NCI-H1930 (cell line): ENCODE measurements around the gene IL36RN.

ENCODE experiments used
- DNase-seq, 2 experiments: peaks; one replicate each; lab custom pipeline; 2025; lab: John Stamatoyannopoulos, UW

The IL36RN gene

DNA sequence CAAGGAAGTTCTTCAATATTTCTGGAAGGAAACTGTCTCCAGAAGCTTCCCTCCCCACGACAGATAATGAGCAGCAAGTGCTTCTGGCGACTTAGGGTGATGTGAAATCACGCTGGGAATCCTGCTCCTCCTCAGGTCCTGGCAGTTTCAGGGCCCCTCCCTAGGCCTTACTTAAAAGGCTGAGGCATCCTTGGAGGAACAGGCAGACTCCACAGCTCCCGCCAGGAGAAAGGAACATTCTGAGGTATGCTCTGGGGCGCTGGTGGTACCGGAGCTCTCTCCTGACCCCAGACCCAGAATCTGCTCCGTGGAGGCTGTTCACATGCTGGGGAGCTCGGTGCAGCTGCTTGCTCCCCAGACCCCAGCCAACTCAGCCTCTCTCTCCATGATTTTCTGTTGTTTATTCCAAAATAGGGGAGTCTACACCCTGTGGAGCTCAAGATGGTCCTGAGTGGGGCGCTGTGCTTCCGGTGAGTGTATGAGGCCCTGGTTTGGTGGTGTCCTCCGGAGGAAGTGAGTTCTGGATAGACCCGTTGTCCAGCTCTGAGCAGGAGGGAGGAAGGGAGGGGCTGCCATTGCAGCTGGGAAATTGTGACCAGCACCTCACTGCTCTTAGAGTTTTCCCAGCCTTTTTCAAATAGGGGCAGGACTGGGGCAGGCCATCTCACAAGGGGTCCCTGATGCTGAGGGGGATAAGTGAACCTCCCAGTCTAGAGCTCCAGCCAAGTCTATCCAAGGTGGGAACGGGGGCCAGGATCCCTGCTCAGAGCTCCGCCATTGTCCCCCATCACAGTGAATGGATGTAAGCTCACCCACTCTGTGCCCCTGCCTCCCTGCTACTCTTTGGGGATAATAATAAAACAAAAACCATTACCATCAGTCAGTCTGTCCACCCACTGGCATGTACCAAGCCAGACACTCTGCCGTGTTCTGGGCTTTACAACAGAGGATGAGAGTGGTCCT, at the start of gene IL36RN:
TSS of gene IL36RN (plus strand) at position 201 of the 963 bp plus-strand sequence. CDS start at position 442, 241 bp downstream.
- no peak for DNase-seq

DNA sequence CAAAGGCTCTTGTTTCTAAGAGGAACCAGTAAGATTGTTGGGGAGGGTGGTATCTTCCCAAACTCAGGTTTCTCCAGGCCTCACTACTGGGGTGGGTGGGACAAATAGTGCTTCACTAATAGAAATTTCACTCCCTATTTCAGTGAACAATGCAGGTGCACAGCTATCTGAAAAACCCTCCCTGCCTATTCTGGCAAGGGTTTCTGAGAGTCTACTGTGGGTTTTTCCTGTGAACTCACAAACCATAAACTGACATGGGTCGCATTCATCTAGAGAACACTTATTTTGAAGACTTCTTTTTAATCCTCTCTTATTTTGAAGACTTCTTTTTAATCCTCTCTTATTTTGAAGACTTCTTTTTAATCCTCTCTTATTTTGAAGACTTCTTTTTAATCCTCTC, 49.4 kb upstream of the IL36RN start:
- no peak for DNase-seq

DNA sequence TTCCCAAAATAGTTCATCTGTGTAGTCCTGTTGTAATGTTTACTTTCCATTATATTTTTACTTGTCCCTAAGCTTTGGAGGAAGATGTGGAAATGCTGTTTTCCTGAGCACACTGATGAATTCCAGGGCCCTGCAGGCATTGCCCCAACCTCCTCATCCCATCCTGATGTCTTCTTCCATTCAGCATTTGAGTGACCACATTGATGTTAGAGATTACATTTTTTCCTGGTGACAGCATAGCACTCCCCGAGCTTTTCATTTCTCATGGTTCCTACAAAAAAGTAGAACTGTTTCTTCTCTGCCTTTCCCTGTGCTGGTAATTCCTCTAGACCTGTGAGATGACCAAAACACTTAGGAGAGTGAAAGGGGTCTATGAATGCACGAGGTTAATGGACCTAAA, 48.9 kb upstream of the IL36RN start:
- DNase-seq: no peak

DNA sequence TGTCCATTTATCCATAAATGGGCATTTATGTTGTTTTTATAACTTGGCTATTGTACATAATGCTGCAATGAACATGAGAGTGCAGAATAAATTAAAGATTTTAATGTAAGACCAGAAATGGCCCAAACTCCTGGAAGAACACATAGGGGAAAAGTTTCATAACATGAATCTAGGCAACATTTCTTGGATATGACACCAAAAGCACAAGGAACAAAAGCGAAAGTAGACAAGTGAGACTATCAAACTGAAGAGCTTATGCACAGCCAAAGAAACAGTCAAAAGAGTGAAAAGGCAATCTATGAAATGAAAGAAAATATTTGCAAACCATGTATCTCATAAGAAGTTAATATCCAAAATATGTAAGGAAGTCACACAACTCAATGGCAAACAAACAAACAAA, 47.9 kb upstream of the IL36RN start:
- DNase-seq: no peak

DNA sequence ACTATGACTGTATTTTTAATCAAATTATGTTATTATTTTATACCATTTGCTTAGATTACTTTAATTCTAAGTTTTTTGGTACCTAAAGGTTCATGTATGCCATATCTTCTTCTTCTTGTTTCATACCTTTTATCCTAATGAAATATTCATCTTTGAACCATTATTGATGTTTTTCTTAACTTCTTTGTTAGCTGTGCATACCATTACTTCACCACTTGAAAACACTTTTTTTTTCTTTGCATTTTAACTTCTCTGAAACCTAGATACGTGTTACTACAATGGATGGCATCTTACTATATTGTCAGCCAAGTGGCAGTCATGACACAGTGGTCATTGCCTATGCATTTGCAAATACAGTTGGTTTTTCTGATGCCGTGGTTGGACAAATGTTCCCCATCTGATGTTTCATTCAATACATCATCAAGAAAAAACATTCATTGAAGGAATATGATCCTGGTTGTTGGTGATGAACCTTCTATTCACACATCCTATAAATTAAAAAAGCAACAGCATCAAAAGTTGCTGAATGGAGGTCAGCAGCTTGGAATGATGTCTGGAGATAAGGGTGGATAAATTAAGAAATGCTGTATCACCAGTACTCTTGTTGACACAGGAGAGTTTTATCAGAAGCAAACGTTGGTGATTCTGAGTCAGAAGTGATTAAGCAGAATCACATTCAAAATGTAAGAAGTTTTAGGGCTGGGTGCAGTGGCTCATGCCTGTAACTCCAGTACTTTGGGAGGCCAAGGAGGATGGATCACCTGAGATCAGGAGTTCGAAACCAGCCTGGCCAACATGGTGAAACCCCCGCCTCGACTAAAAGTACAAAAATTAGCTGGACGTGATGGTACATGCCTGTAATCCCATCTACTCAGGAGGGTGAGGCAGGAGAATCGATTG, 46.3 kb upstream of the IL36RN start:
- DNase-seq: no peak

DNA sequence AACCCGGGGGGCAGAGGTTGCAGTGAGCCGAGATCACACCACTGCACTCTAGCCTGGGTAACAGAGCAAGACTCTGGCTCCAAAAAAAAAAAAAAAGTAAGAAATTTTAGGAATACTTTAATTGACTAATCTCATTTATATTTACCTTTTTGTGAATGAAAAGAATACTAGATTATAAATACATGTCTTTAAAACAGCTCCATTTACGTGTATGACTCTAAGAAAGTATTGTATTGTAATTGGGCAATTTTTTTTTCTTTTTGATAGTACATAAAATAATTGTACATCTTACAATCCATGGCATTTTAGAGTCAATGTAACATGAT, 45.7 kb upstream of the IL36RN start:
- no peak for DNase-seq

DNA sequence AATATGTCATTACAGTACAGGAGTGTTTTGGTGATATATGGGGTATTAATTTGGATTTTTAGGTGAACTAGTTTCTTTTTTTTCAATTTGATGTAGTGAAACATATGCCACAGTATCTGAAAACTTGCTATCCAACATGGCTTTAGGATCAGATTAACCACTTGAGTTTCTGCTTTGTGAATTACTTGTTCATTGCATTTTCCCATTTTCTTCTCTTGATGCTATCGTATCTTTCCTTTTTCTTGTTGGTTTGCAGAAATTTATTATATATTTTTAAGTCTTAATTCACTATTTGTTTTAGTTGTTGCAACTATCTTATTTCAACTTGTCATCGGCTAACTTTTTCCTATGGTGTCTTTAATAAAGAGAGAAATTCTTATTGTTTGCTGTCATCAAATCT, 44.9 kb upstream of the IL36RN start:
- DNase-seq: no peak

DNA sequence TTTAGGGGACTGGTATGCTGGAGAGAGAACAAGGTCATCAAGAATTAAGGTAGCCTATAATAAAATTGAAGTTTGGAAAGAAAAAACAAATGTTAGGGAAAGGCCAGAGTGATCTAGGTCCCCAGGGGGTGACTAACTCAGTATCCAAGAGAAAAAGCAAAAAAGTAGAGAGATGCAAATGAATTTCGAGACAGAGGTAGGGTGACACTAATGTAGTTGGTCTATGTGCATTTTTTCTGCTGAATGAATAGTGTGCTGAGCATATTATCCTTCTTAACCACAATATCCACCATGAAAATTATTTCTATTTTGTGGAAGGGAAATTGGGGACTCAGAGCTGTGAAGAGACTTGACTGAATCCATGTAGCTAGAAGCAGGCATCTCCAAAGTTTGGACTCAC, 44.0 kb upstream of the IL36RN start:
- DNase-seq: no peak

DNA sequence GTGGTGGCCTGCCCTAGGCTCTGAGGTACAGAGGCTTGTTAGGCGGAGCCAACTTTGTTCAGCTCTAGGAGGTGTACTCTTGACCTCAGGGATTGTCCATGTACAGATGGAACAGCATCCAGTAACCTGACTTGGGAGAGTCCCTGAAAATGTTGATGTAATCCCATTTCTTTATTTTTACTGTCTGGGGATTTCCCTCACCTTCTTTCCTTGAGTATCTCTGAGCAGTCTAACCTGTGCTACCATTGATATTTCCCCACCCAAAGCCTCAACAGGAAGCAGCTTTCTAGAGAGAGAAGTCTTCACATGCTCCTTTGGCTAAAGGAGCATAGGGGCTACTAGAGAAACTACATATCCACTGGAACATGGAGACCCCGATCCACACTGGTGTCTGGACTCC, 43.3 kb upstream of the IL36RN start:
- DNase-seq: no peak

DNA sequence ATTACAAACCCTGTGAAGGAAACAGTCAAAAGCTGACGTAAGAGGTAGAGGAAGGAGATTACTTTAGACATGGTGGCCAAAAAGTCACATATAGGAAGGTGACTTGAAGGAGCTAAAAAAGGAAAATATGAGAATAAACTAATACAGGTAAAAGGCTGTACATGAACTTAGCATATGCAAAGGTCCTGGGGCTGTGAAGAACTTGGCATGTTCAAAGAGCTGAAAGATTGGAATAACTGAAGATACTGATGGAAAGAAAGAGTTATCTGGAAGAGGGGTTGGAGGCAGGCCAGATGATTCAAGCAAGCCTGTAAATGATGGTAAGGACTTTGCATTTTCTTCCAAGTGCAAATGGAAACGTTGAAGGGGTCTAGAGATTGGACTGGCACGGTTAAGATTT, 40.5 kb upstream of the IL36RN start:
- DNase-seq: no peak

DNA sequence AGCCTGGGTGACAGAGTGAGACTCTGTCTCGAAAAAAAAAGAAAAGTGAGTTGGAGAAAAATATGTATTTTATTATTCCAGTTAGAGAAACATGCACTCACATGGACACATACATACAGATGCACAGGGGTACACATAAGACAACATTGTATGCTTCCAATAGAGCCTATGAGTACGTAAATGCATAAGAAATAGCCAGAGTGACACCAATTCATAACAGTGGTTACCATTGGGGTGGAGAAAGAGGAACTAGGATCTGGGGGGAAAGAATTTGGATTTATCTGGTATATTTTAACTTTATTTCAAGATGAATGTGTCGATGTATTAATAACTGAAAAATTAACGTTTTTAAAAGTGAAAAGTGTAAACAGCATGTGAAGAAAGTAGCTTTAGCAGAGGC, 37.7 kb upstream of the IL36RN start:
- DNase-seq: no peak

DNA sequence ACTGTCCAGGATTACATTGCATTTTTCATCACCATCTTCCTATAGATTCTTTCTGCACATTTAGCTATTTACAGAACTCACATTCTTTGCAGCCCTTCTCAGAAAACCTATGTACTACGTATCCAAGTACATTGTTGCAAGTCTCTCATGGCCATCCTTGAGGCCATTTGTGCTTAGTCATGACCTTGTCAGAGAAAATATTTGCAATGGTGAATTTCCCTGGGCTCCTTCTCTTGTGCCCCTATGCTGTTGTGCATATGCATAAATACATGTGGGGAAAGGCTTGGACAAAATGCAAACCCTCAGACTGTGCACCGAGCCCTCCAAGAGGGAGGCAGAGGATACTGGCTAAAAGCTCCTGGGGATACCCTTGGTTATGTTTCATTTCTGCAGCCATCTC, 34.2 kb upstream of the IL36RN start:
- no peak for DNase-seq

DNA sequence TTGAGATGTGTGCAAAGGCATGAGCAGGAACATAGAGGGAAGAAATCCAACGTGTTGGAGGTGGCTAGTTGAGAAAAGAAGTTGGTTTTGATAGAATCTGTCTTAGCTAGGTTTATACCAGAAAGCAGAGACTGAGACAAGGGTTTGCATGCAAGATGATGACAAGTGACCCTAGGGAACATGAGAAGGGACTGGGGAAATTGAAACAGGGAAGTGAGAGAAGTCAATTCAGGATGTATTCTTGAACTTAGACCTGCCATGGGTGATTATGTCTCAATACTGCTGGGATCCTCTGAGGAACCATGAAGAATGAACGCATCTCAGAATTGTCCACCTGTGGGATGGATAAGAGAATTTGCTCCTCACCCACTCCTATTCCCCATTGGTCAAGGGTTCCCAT, 33.3 kb upstream of the IL36RN start:
- DNase-seq: no peak

DNA sequence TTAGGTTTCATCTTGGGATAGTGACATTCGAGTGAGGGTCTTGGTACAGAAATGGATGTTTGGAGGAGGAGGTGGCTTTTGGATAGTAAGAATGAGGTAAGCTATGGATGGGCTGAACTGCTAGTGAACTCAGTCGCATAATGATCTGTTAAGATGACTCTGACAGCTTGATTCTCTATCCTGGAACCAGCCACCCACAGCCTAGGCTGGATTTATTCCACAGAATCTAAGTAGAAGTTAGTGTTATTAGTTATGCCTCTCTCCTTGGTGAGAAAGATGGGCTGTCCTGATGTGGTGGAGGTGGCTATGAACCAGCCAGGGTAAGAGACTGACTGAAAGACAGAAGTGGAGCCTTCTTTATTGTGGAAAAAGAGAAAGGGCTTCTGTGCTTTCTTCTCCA, 31.3 kb upstream of the IL36RN start:
- no peak for DNase-seq

DNA sequence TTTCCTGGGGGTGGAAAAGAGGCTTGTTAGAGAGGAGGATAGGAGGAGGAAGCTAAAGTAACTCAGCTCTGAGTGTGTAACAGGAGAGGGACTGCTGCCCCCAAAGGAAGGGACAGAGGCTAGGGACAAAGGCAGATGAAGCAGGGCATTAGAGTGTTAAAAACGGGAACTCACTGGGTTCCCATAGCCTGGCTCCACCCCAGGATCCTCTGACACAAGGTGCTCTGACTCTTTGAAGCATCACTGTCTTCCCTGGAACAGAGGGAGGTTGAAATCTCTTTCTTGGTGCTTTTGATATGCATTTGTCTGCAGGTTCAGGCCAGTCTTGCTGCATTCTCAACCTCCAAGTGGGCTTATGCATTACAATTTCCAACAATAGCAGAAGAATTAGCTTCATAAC, 30.9 kb upstream of the IL36RN start:
- DNase-seq: no peak

DNA sequence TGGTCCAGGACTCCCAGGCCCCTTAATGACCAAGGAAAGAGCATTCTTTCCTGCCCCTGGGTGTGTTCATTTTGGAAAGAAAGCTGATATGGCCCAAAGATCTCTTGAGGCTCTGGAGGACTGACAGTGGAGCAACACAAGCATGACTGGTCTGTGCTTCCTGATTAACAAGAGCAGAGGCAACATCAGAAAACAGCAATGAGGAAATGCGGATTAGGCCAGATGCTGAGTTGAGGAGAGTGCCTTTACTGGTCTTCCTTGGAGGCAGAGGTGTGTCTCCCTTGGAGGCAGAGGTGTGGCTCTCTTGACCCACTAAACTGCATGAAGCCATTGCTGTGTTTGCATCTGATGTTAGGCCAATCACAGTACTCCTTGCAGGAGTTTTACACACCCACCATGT, 26.3 kb upstream of the IL36RN start:
- no peak for DNase-seq

DNA sequence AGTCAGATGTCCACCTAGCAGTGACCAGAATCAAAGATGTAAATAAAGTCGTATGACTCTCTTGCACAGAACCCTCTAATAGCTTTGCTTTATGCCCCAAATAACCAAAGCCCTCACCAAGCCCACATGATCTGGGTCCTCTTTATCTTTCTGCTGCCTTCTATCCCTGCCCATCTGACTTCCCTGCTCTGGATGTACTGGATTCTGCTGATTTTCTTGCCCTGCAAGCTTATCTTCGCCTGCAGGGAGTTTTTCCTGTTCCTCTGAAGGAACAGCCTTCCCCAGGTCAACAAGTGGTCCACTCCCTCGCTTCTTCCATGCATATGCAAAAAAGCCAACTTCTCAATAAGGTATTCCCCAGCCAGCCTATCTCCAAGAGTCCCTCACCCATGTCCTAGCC, 25.0 kb upstream of the IL36RN start:
- no peak for DNase-seq

DNA sequence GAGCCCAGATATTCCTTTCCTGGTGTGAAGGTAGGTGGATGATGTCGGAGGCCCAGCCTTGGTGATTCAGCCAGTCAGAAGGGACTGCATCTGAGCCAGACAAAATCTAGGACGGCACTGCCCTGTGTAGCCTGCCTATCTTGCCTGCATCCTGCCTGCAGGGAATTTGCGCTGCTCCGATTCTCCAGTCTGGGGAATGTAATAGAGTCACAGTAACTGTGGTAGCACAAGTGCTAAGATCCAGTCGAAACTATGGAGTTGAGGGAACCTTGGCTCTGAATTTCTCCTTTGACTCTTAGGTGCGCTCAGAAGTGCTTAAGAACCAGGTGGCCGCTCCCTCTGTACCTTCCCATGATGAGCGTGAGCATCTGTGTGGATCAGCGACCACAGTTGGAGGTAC, 22.2 kb upstream of the IL36RN start:
- no peak for DNase-seq

DNA sequence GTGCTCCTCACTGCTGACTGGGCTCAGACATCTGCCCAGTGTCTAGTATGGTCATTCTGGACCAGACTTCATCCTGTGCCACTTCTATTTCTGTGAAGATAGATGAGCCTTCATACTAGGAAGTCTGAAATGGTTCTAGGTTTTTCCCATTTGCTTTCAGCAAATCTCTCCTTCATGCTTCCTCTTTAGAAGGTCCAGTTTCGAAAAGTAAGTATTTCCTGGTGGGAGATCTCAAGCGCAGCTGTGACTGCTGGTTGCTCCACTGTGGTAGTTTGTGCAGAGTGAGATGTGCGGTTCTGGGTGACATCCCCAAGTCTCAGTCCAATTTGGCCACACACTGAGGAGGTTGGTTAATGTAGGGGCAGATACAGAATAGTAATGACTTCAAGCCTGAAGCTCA, 20.7 kb upstream of the IL36RN start:
- DNase-seq: no peak

DNA sequence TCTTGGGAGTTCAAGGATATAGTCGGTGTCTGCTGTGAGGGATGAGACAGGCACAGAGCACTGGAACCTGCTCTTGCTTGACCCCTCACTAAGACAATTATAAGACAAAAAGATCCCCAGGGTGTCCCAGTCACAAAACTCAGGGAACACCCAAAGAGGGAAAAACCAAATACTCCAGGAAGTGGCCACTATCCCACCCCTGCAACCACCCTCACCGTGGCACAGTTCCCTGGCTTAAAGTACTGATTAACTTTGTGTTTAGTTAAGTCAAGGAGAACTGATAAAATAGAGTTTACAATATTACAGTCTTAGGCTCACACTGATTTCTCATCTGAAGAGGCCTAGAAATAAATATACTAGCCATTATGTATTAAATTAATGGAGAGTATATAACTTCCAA, 19.8 kb upstream of the IL36RN start:
- DNase-seq: no peak

DNA sequence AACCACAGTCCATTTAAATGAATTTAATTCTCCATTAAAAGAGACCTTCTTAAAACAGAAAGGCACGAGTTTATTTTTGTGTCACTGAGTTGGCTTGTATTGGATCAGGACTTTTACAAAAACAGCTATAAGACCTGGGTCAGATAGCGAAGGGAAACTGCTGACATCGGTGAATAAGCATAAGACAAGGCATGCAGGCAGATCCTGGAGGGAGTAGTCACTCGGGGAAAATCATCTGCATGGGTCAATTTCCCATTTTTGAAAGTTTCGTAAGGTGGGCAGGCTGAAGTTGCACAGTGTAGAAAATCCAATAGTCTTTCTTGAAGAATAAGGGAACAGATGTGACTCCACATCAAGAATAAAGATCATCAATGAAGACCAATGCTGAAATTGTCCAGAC, 19.3 kb upstream of the IL36RN start:
- DNase-seq: no peak

DNA sequence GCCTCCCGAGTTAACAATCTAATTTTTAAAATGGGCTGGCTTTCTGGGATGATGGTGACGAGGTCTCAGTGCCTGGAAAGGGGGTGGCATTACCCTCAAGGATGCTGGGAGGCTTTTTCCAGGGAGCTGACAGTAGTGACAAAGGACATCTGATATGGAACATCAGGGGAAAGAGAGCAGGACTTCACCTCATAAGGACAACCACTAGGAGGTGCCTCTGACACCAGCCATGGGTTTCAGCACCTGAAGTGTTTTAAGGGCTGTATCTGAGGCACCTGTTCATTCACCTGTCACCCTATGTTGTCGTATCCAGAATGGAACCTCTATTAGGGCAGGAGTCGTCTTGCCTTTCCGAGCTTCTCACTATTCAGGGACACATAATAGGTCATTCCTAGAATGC, 17.1 kb upstream of the IL36RN start:
- no peak for DNase-seq

DNA sequence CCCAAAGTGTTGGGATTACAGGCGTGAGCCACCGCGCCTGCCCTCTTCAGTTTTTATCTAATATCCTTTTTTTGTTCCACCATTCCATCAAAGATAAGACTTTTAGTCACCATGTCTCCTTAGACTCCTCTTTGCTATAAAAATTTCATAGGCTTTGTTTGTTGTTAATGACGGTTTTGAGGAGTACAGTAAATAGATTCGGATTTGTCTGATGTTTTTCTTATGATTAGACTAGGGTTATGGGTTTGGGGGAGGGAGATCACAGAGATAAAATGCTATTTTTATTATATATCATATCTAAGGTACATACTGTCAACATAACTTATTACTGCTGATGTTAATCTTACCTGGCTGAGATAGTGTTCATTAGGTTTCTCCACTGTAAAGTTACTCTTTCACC, 12.5 kb upstream of the IL36RN start:
- DNase-seq: no peak
